NCI-H2107 treated with DMSO at 0.1 percent for 48 hours (cell line): ENCODE data around the gene EFHB.
"Not testable (repeated sequence)": the region's sequence is repeated elsewhere in the genome, so short reads cannot be mapped to it uniquely, and the experiment has no call there.

Experiments used
- DNase-seq: peaks from one replicate; lab custom pipeline; 2025; ENCODE audit not compliant: unreplicated experiment; lab: John Stamatoyannopoulos, UW

Gene EFHB

GRCh38 chr3:19934098-19934566 lies at the start of gene EFHB:
EFHB (minus strand) TSS chr3:19934217; CDS start chr3:19934018, 199 bp downstream.
- DNase-seq, result peak; percentile 9

GRCh38 chr3:19972054-19972453 lies 38.0 kb upstream of the EFHB start:
- DNase-seq, result no peak

- no peak for DNase-seq
These were observed 36.3 kb upstream of the EFHB start for GRCh38 chr3:19970327-19970726.

- no peak for DNase-seq
These were observed 33.8 kb upstream of the EFHB start for GRCh38 chr3:19967812-19968211.

- no peak for DNase-seq
These were observed 33.2 kb upstream of the EFHB start for GRCh38 chr3:19967208-19967607.

- DNase-seq, result no peak
These were observed 27.9 kb upstream of the EFHB start for GRCh38 chr3:19961960-19962359.

- no peak for DNase-seq
These were observed 26.7 kb upstream of the EFHB start for GRCh38 chr3:19960696-19961095.

GRCh38 chr3:19959505-19959904 lies 25.5 kb upstream of the EFHB start:
- DNase-seq, result no peak

GRCh38 chr3:19957354-19957753 lies 23.3 kb upstream of the EFHB start:
- not testable (repeated sequence) for DNase-seq

- no peak for DNase-seq
These were observed 20.7 kb upstream of the EFHB start for GRCh38 chr3:19954676-19955075.

GRCh38 chr3:19950316-19950715 lies 16.3 kb upstream of the EFHB start:
- DNase-seq, result no peak

- no peak for DNase-seq
These were observed 14.2 kb upstream of the EFHB start for GRCh38 chr3:19948226-19948591.

- DNase-seq, result peak; percentile 3
These were observed 13.7 kb upstream of the EFHB start for GRCh38 chr3:19947549-19948225.

- peak; percentile 73 for DNase-seq
These were observed 13.0 kb upstream of the EFHB start, which contains the start of gene RAB5A for GRCh38 chr3:19946832-19947548. RAB5A (plus strand) TSS chr3:19947097; CDS start chr3:19950899, 3,802 bp downstream.

GRCh38 chr3:19945969-19946831 lies 12.2 kb upstream of the EFHB start:
- DNase-seq, result no peak

GRCh38 chr3:19945534-19945933 lies 11.5 kb upstream of the EFHB start:
- DNase-seq, result no peak

- DNase-seq, result no peak
These were observed 6.6 kb upstream of the EFHB start for GRCh38 chr3:19940643-19941042.

GRCh38 chr3:19938295-19938627 lies 4.2 kb upstream of the EFHB start:
- no peak for DNase-seq

GRCh38 chr3:19937459-19938294 lies 3.7 kb upstream of the EFHB start:
- DNase-seq, result no peak

- no peak for DNase-seq
These were observed 1.6 kb downstream of the EFHB start for GRCh38 chr3:19932422-19932821.

GRCh38 chr3:19931767-19932188 lies 2.2 kb downstream of the EFHB start:
- no peak for DNase-seq
